HepG2 (cell line): ENCODE results near the gene PDK2. TPM values are rescaled to one million over a fixed set of nuclear protein-coding genes. Genes with fewer than 3 reads are reported as not detected.

Experiments used
- ATF2 ChIP-seq: sonication (generic); formaldehyde crosslinking; IDR thresholded peaks from 2 replicates; pipeline ENCODE4 v1.4.0; 2020; ENCODE audit warnings: missing genetic modification reagents
- CHD2 ChIP-seq: IDR thresholded peaks from 2 replicates; pipeline ENCODE4 v1.6.1; 2011; ENCODE audit warnings: low read depth, low read length, improper control_type of control experiment
- DNMT3B ChIP-seq: conservative IDR thresholded peaks from 2 replicates; pipeline ENCODE4 v1.6.1; 2016; ENCODE audit warnings: missing biosample characterization, control low read depth
- ELF1 ChIP-seq: sonication (generic); formaldehyde crosslinking; IDR thresholded peaks from 2 replicates; pipeline ENCODE4 v1.4.0; 2020; ENCODE audit warnings: missing genetic modification reagents
- ERF ChIP-seq: IDR thresholded peaks from 2 replicates; pipeline ENCODE4 v1.6.1; 2018; ENCODE audit warnings: missing biosample characterization, missing genetic modification reagents
- MED1 ChIP-seq: sonication (generic); formaldehyde crosslinking; IDR thresholded peaks from 2 replicates; pipeline ENCODE4 v1.4.0; 2020; ENCODE audit warnings: missing genetic modification reagents
- PHF8 ChIP-seq: sonication (generic); formaldehyde crosslinking; IDR thresholded peaks from 2 replicates; pipeline ENCODE4 v1.5.0; 2020; ENCODE audit warnings: missing genetic modification reagents
- RCOR2 ChIP-seq: IDR thresholded peaks from 2 replicates; pipeline ENCODE4 v1.6.1; 2016; ENCODE audit warnings: missing biosample characterization, missing genetic modification reagents
- SAP130 ChIP-seq: IDR thresholded peaks from 2 replicates; pipeline ENCODE4 v1.6.1; 2016; ENCODE audit warnings: low read depth
- SP4 ChIP-seq: sonication (generic); formaldehyde crosslinking; IDR thresholded peaks from 2 replicates; pipeline ENCODE4 v1.8.1; 2023; ENCODE audit warnings: mild to moderate bottlenecking, missing genetic modification reagents
- SYNCRIP ChIP-seq: fragments of 200-400 bp; formaldehyde crosslinking; IDR thresholded peaks from 2 replicates; pipeline ENCODE4 v1.6.1; 2018; ENCODE audit warnings: mild to moderate bottlenecking, low read depth, low read length; ENCODE audit not compliant: insufficient read depth
- THAP9 ChIP-seq: sonication (generic); formaldehyde crosslinking; IDR thresholded peaks from 2 replicates; pipeline ENCODE4; 2020; ENCODE audit warnings: missing genetic modification reagents, mild to moderate bottlenecking, borderline replicate concordance
- ZKSCAN1 ChIP-seq: fragments of 150-350 bp; IDR thresholded peaks from 2 replicates; pipeline ENCODE4 v1.6.1; 2014; ENCODE audit warnings: low read length
- ZNF281 ChIP-seq: sonication (generic); formaldehyde crosslinking; IDR thresholded peaks from 2 replicates; pipeline ENCODE4 v1.4.0; 2020; ENCODE audit warnings: missing genetic modification reagents, borderline replicate concordance
- ZNF34 ChIP-seq: sonication (generic); formaldehyde crosslinking; IDR thresholded peaks from 2 replicates; pipeline ENCODE4 v1.4.0; 2020; ENCODE audit warnings: mild to moderate bottlenecking, missing genetic modification reagents, borderline replicate concordance
- ZNF556 ChIP-seq: sonication (generic); formaldehyde crosslinking; IDR thresholded peaks from 2 replicates; pipeline ENCODE4 v1.4.0; 2020; ENCODE audit warnings: mild to moderate bottlenecking, missing genetic modification reagents, borderline replicate concordance
- ZNF619 ChIP-seq: sonication (generic); formaldehyde crosslinking; IDR thresholded peaks from 2 replicates; pipeline ENCODE4 v1.4.0; 2020; ENCODE audit warnings: mild to moderate bottlenecking, missing genetic modification reagents
- ZNF790 ChIP-seq: sonication (generic); formaldehyde crosslinking; IDR thresholded peaks from 2 replicates; pipeline ENCODE4 v1.8.0; 2022; ENCODE audit warnings: missing genetic modification reagents, mild to moderate bottlenecking, borderline replicate concordance
- polyA plus RNA-seq, 8 experiments: library from polyadenylated mRNA; depleted of rRNA in 3 of 8; stranded (reverse) in 7 of 8; unstranded in 1 of 8; fragments of >200 nt; fragmentation: Illumina TruSeq in 4 of 8; extraction: Trizol in 4 of 8; gene quantifications; 2 replicates each; pipeline versions ENCODE4 v1.2.1 to v1.2.3, GENCODE V29; 2011 to 2016; ENCODE audit warnings: low read depth in 4 of 8, missing spikeins in 1 of 8, mixed read lengths in 1 of 8; ENCODE audit not compliant: insufficient read depth in 1 of 8
- total RNA-seq, 5 experiments: library from RNA; depleted of rRNA; stranded (reverse); fragments of >200 nt; fragmentation: Illumina TruSeq; extraction: Trizol; gene quantifications; 2 replicates each; pipeline ENCODE4 v1.2.3, GENCODE V29; 2016; ENCODE audit warnings: low read depth in 1 of 5
- TF ChIP-seq, protein P1 (sequence below): sonication (generic); formaldehyde crosslinking; IDR thresholded peaks from 2 replicates; pipeline ENCODE4 v1.8.1; 2023; ENCODE audit warnings: mild to moderate bottlenecking, missing genetic modification reagents, borderline replicate concordance
- TF ChIP-seq, protein P2 (sequence below): sonication (generic); formaldehyde crosslinking; IDR thresholded peaks from 2 replicates; pipeline ENCODE4 v1.8.0; 2022; ENCODE audit warnings: missing genetic modification reagents, low read depth, mild to moderate bottlenecking, borderline replicate concordance

PDK2 gene
- total and polyA plus RNA-seq, 2 of the 13 experiments (the other 11 are each of a cell fraction or from before 2014, with no cell fraction given): 18.5 to 59.7 TPM

DNA sequence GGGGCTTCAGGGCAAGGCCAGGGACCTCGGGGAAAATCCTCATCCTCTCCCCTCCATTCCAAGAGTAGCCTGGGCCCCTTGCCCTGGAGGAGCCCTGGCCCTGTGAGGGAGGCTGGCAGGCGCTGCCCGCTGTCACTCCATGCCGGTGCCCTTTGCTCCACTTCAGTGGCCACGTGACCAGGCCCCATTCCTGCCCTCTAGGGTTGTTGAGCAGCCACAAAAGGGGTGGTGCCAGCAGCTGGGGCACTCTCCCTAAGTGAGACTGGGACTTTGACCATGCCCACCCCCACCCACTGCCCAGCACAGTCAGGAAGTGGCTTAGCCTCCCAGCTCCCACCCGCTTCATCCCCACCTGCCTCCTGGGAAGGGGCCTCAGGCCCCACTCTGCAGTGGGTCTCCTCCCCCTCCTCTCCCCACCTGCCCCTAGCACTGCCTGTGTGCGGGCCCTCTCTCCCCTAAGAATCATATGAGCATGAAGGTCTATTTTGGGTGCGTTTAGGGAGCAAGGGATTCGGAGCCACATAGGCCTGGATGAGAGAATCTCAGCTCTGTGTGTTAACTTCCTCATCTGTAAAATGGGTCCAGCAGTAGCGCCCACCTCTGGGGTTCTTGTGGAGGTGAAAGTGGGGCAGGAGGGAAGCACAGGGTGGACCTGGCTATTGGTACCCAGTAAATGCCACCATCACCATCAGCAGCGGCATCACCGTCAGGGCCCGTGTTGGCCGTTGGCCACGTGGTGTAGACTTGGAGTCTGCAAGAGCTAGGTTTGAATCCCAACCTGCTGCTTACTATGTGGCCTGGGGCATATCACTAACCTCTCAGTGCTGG is 7.2 kb downstream of the PDK2 start (continued):
- TF ChIP-seq ATF2: peak; percentile 38; the same call in 1 of the 2 replicates
- 0 out of 2 replicates have a peak, but pooled peaks have one; percentile 50 for TF ChIP-seq SP4 (CRISPR knock-in tag)
- no peak for TF ChIP-seq ZNF619
- TF ChIP-seq MED1 (CRISPR knock-in tag): peak; percentile 51; the same call in 1 of the 2 replicates
- TF ChIP-seq RCOR2 (CRISPR knock-in tag): peak; percentile 46; the same call in 1 of the 2 replicates
- no peak for TF ChIP-seq ZKSCAN1
- peak; percentile 68 for TF ChIP-seq ELF1
- TF ChIP-seq ERF: peak; percentile 83; the same call in 1 of the 2 replicates
- peak; percentile 67 for TF ChIP-seq SAP130 (CRISPR knock-in tag)
- TF ChIP-seq ZNF556 (CRISPR knock-in tag): no peak
- TF ChIP-seq ZNF790: no peak
- TF ChIP-seq SYNCRIP: no peak
- TF ChIP-seq CHD2: no peak; the same call in 1 of the 2 replicates
- TF ChIP-seq, protein P1, sequence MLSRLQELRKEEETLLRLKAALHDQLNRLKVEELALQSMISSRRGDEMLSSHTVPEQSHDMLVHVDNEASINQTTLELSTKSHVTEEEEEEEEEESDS (CRISPR knock-in tag): no peak
- TF ChIP-seq DNMT3B (CRISPR knock-in tag): 0 out of 2 replicates have a peak, but pooled peaks have one; percentile 3
- TF ChIP-seq ZNF281 (CRISPR knock-in tag): peak; percentile 86
- TF ChIP-seq PHF8 (CRISPR knock-in tag): no peak
- no peak for TF ChIP-seq ZNF34 (CRISPR knock-in tag)
- TF ChIP-seq, protein P2, sequence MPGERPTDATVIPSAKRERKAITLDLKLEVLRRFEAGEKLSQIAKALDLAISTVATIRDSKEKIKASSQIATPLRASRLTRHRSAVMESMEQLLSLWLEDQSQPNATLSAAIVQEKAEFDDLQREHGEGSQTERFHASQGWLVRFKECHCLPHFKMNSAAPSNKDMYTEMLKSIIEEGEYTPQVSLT: 0 out of 2 replicates have a peak, but pooled peaks have one; percentile 28
- TF ChIP-seq THAP9 (CRISPR knock-in tag): no peak
